A673 (cell line): ENCODE measurements around the gene NAA38. TPM values are rescaled to one million over a fixed set of nuclear protein-coding genes. Genes with fewer than 3 reads are reported as not detected.

ENCODE experiments used
- BruUV-seq: library from RNA; stranded (reverse); fragments of 400-500 nt; replicated peaks from 2 replicates; lab custom pipeline; 2021; lab: Mats Ljungman, UMichigan
- CTCF ChIA-PET: fragments of 300-600 bp; sonication (Branson Sonifier 250); formaldehyde crosslinking; loops from one replicate; lab custom pipeline; 2022; ENCODE audit warnings: antibody characterized with exemption; lab: Charles Lee
- POLR2A ChIA-PET: fragments of 300-600 bp; sonication (Branson Sonifier 250); formaldehyde crosslinking; loops from one replicate; lab custom pipeline; 2022; ENCODE audit warnings: antibody characterized with exemption; ENCODE audit not compliant: low non-redundant PET; lab: Charles Lee
- DNase-seq: peaks from one replicate; pipeline ENCODE4 v3.0.0-alpha.2; 2015; ENCODE audit warnings: low spot score
- H3K27ac ChIP-seq: fragments of 200-600 bp; sonication (generic); 2 replicates; pipeline ENCODE4 v1.5.1; 2016; ENCODE audit warnings: mixed run types, low read depth, mild to moderate bottlenecking, mixed read lengths, antibody characterized with exemption, low read length; ENCODE audit not compliant: poor library complexity, severe bottlenecking
- H3K27me3 ChIP-seq: fragments of 200-600 bp; sonication (generic); replicated peaks from 2 replicates; pipeline ENCODE4 v1.6.1; 2017; ENCODE audit warnings: mixed run types, low read depth, mild to moderate bottlenecking, mixed read lengths, antibody characterized with exemption, low read length; ENCODE audit not compliant: insufficient read depth, poor library complexity
- H3K36me3 ChIP-seq: fragments of 200-600 bp; sonication (generic); 2 replicates; pipeline ENCODE4 v1.6.1; 2016; ENCODE audit warnings: mixed run types, mild to moderate bottlenecking, mixed read lengths, antibody characterized with exemption, low read length; ENCODE audit not compliant: insufficient read depth, poor library complexity, severe bottlenecking
- H3K4me1 ChIP-seq: fragments of 200-600 bp; sonication (generic); 2 replicates; pipeline ENCODE4 v1.6.1; 2017; ENCODE audit warnings: mixed run types, mild to moderate bottlenecking, mixed read lengths, antibody characterized with exemption, low read length; ENCODE audit not compliant: insufficient read depth, poor library complexity, severe bottlenecking
- H3K4me3 ChIP-seq: fragments of 200-600 bp; sonication (generic); 2 replicates; pipeline ENCODE4 v1.5.1; 2016; ENCODE audit warnings: low read depth, mixed run types, mild to moderate bottlenecking, mixed read lengths, low read length; ENCODE audit not compliant: poor library complexity, severe bottlenecking
- H3K9me3 ChIP-seq: fragments of 200-600 bp; sonication (generic); 2 replicates; pipeline ENCODE4 v1.6.1; 2016; ENCODE audit warnings: mixed run types, low read depth, mild to moderate bottlenecking, mixed read lengths, antibody characterized with exemption, low read length; ENCODE audit not compliant: poor library complexity, severe bottlenecking
- EZH2 ChIP-seq: fragments of 200-600 bp; sonication (generic); IDR thresholded peaks from 2 replicates; pipeline ENCODE4 v1.6.1; 2017; ENCODE audit warnings: borderline replicate concordance, low read depth, mild to moderate bottlenecking, mixed read lengths, antibody characterized with exemption, low read length; ENCODE audit not compliant: poor library complexity, severe bottlenecking
- intact Hi-C: fragments of 100-400 bp; cut with micrococcal nuclease; formaldehyde crosslinking; loops from one replicate; pipeline ENCODE4 v1.10.0; 2022; ENCODE audit not compliant: unreplicated experiment
- total RNA-seq: library from RNA; stranded (reverse); gene quantifications from 2 replicates; pipeline ENCODE4 v1.2.3, GENCODE V29; 2021
- TF ChIP-seq, protein P1 (sequence below): fragments of 300-800, 200-600 bp; sonication (generic); conservative IDR thresholded peaks from 2 replicates; pipeline ENCODE4 v1.5.1; 2017; ENCODE audit warnings: low read depth, mild to moderate bottlenecking, antibody characterized with exemption, low read length, moderate library complexity, mixed read lengths

Gene NAA38
- total RNA-seq, 1 experiment from 2014 or later = 64.3 TPM

GRCh38 chr17:7834542-7834956 lies 22.8 kb downstream of the NAA38 start:
- DNase-seq = no peak
- intact Hi-C loops = no loop called here
- no peaks in the 10 kb centered on the region for H3K27me3 ChIP-seq
- H3K4me3 ChIP-seq = peak overlapping the region; percentile 75
- peaks cover 25% of the 10 kb centered on the region for H3K4me1 ChIP-seq
- TF ChIP-seq, protein P1, sequence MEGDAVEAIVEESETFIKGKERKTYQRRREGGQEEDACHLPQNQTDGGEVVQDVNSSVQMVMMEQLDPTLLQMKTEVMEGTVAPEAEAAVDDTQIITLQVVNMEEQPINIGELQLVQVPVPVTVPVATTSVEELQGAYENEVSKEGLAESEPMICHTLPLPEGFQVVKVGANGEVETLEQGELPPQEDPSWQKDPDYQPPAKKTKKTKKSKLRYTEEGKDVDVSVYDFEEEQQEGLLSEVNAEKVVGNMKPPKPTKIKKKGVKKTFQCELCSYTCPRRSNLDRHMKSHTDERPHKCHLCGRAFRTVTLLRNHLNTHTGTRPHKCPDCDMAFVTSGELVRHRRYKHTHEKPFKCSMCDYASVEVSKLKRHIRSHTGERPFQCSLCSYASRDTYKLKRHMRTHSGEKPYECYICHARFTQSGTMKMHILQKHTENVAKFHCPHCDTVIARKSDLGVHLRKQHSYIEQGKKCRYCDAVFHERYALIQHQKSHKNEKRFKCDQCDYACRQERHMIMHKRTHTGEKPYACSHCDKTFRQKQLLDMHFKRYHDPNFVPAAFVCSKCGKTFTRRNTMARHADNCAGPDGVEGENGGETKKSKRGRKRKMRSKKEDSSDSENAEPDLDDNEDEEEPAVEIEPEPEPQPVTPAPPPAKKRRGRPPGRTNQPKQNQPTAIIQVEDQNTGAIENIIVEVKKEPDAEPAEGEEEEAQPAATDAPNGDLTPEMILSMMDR = no peak
- no peak for TF ChIP-seq EZH2
- H3K9me3 ChIP-seq = no peaks in the 10 kb centered on the region
- peak overlapping the region; percentile 77 for H3K27ac ChIP-seq
- ChIA-PET CTCF (interaction anchor here (0.9 to 1.9 kb wide), 6 partner anchors 9 to 223 kb away, joined by 3 to 12 read pairs (median 4); partner anchors contain the start of genes CYB5D1 and NAA38), POLR2A (no interaction called here)
- BruUV-seq = no TSS peak
- no peaks in the 10 kb centered on the region for H3K36me3 ChIP-seq

GRCh38 chr17:7833795-7834541 lies 23.4 kb downstream of the NAA38 start, which contains the start of gene KDM6B:
Gene KDM6B, plus strand, starts transcription at chr17:7834217. Its CDS starts 11,338 bp downstream, at chr17:7845555.
- H3K27me3 ChIP-seq = no peaks in the 10 kb centered on the region
- H3K4me1 ChIP-seq = peaks cover 19% of the 10 kb centered on the region
- TF ChIP-seq, protein P1 = no peak
- no peak for TF ChIP-seq EZH2
- peak within 1 kb of the TSS; percentile 75 for H3K4me3 ChIP-seq
- CTCF ChIA-PET = interaction anchor here (1.2 to 1.9 kb wide), 3 partner anchors 9 to 11 kb away, joined by 3 to 12 read pairs (median 3); no protein-coding TSS in a partner anchor
- intact Hi-C loops = no loop called here
- H3K27ac ChIP-seq = peak within 1 kb of the TSS; percentile 77
- DNase-seq = peak; percentile 95
- no TSS peak for BruUV-seq
- POLR2A ChIA-PET = interaction anchor here (0.5 kb wide), 1 partner anchor 504 kb away, joined by 3 read pairs; no protein-coding TSS in a partner anchor
- H3K36me3 ChIP-seq = no peaks in the 10 kb centered on the region
- no peaks in the 10 kb centered on the region for H3K9me3 ChIP-seq

DNA sequence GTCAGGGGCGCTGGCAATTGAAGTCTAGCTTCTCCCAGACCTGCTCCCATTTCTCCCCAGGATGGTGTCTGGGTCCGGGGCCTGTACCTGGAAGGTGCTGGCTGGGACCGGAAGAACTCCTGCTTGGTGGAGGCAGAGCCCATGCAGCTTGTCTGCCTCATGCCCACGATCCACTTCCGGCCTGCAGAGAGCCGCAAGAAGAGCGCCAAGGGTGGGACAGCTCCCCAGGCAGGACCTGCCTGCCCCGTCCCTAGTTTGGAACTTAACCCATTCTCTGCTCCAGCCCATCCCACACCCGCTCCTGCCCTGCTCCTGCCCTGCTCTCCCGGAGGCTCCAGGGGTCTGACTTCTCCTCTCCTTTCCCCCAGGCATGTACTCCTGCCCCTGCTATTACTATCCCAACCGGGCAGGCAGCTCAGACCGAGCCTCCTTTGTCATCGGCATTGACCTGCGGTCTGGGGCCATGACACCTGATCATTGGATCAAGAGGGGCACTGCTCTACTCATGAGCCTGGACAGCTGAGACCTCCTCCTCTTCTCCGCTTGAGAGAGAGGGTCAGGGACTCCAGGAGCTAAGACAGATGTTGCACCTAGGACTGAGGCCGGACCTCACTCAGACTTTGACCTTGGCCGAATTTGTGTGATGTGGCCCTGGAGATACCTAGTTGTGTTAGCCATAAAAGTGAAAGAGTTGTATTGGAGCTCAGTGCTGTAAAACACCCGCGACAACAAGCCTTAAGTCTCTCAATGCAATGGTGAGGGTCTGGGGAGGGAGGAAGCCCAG lies 24.2 kb downstream of the NAA38 start:
- Histone ChIP-seq H3K27ac (peak overlapping the region; percentile 7), H3K27me3 (no peaks in the 10 kb centered on the region), H3K4me1 (peaks cover 14% of the 10 kb centered on the region), H3K4me3 (peak overlapping the region; percentile 75), H3K36me3 (no peaks in the 10 kb centered on the region), H3K9me3 (no peaks in the 10 kb centered on the region)
- ChIA-PET POLR2A (interaction anchor here (0.6 kb wide), 1 partner anchor 183 kb away, joined by 3 read pairs; the partner anchor contains the start of gene ATP1B2), CTCF (interaction anchor here (1.2 to 1.9 kb wide), 3 partner anchors 8 to 11 kb away, joined by 3 to 12 read pairs (median 3); no protein-coding TSS in a partner anchor)
- intact Hi-C loops = no loop called here
- DNase-seq = no peak
- no peak for TF ChIP-seq EZH2
- TF ChIP-seq, protein P1 = no peak
- no TSS peak for BruUV-seq
